T-cell (primary cell): Measurements from ENCODE around the gene CRB1. TPM values are rescaled to one million over a fixed set of nuclear protein-coding genes. Genes with fewer than 3 reads are reported as not detected.

Experiments
- ATAC-seq, 4 experiments: fragments of 200-7000 bp in 3 of 4; fragments of 150-1000 bp in 1 of 4; cut with Tn5 transposase; replicated peaks in 1 of 4; 1 replicate in 3 of 4; 2 replicates in 1 of 4; pipeline ENCODE4 v1.10.0; 2021; ENCODE audit warnings: moderate library complexity in 3 of 4, mild to moderate bottlenecking in 2 of 4, moderate number of reproducible peaks in 1 of 4
- CTCF ChIA-PET, 2 donors: fragments of 300-600 bp; sonication (Branson Sonifier 250); formaldehyde crosslinking; loops; one replicate each; lab custom pipeline; 2022; ENCODE audit warnings: antibody characterized with exemption in 2 of 2; lab: Charles Lee
- POLR2A ChIA-PET, 2 donors: fragments of 300-600 bp; sonication (Branson Sonifier 250); formaldehyde crosslinking; loops; one replicate each; lab custom pipeline; 2022; ENCODE audit warnings: antibody characterized with exemption in 2 of 2; lab: Charles Lee
- DNase-seq, 35 experiments: peaks; one replicate each; pipeline versions ENCODE4 v3.0.0 to v3.0.0-alpha.2; 2013 to 2023
- H3K27ac ChIP-seq: one replicate; pipeline ENCODE4 v1.5.1; 2013; ENCODE audit warnings: low read length
- H3K27me3 ChIP-seq, 2 experiments: replicated peaks in 1 of 2; 1 replicate in 1 of 2; 2 replicates in 1 of 2; pipeline versions ENCODE4 v1.6.1 to v1.7.0; 2013; ENCODE audit warnings: low read length in 1 of 2, mixed read lengths in 1 of 2; ENCODE audit not compliant: control insufficient read depth in 2 of 2, insufficient read depth in 2 of 2; ENCODE audit errors: extremely low read depth in 1 of 2
- H3K36me3 ChIP-seq, 2 donors: 1 replicate in 1 of 2; 2 replicates in 1 of 2; pipeline versions ENCODE4 v1.6.1 to v1.7.0; 2013; ENCODE audit warnings: low read length in 1 of 2; ENCODE audit not compliant: control insufficient read depth in 2 of 2, insufficient read depth in 1 of 2; ENCODE audit errors: extremely low read depth in 1 of 2
- H3K4me1 ChIP-seq, 2 experiments: 1 replicate in 1 of 2; 2 replicates in 1 of 2; pipeline versions ENCODE4 v1.6.1 to v1.7.0; 2013; ENCODE audit warnings: low read length in 2 of 2, mixed read lengths in 1 of 2; ENCODE audit not compliant: insufficient read depth in 2 of 2, control insufficient read depth in 1 of 2; ENCODE audit errors: extremely low read depth in 1 of 2
- H3K4me3 ChIP-seq, 2 donors: 1 replicate in 1 of 2; 2 replicates in 1 of 2; pipeline versions ENCODE4 v1.5.1 to v1.7.0; 2013; ENCODE audit warnings: mild to moderate bottlenecking in 2 of 2, low read length in 1 of 2, moderate library complexity in 1 of 2; ENCODE audit not compliant: control insufficient read depth in 1 of 2; ENCODE audit errors: extremely low read depth in 1 of 2
- H3K9me3 ChIP-seq: 2 replicates; pipeline ENCODE4 v1.7.0; 2013
- H3K27ac Mint-ChIP-seq, 2 donors: one replicate each; pipeline ENCODE4 v1.8.0; 2020 to 2021; ENCODE audit warnings: mild to moderate bottlenecking in 2 of 2, mixed read lengths in 2 of 2
- H3K27me3 Mint-ChIP-seq, 2 donors: one replicate each; pipeline ENCODE4 v1.8.0; 2021 to 2022; ENCODE audit warnings: mixed read lengths in 2 of 2
- H3K36me3 Mint-ChIP-seq: one replicate; pipeline ENCODE4 v1.8.0; 2021; ENCODE audit warnings: mixed read lengths
- H3K4me1 Mint-ChIP-seq, 3 donors: one replicate each; pipeline ENCODE4 v1.8.0; 2020 to 2022; ENCODE audit warnings: mixed read lengths in 3 of 3, mild to moderate bottlenecking in 1 of 3
- H3K4me3 Mint-ChIP-seq, 3 donors: one replicate each; pipeline ENCODE4 v1.8.0; 2020 to 2022; ENCODE audit warnings: mild to moderate bottlenecking in 3 of 3, mixed read lengths in 3 of 3, moderate library complexity in 3 of 3
- H3K9me3 Mint-ChIP-seq, 3 donors: one replicate each; pipeline ENCODE4 v1.8.0; 2020 to 2022; ENCODE audit warnings: mixed read lengths in 3 of 3
- WGBS: methylation state at CpG from one replicate; pipeline ENCODE4 v1.1.5; 2013; ENCODE audit warnings: missing lambda C conversion rate; ENCODE audit not compliant: insufficient coverage; 5-methylcytosine and 5-hydroxymethylcytosine counted together
- total RNA-seq, 35 experiments: library from RNA in 6 of 35; stranded (reverse) in 6 of 35; fragments of 120-200 nt in 1 of 35; gene quantifications; one replicate each; pipeline versions ENCODE4 v1.2.1 to v1.2.4 and lab custom pipeline; 2013 to 2026

CRB1 gene
- total RNA-seq, 5 donors from 2014 or later (not counting 1 experiment from before 2014, with no cell fraction given) = 0.09 to 0.47 (median 0.33) TPM

GRCh38 chr1:197313713-197314112, 45.7 kb downstream of the CRB1 start:
- Mint-ChIP-seq H3K4me1 (no peaks in the 10 kb centered on the region), H3K27me3 (peaks cover 0 to 2% of the 10 kb centered on the region in 2 donors), H3K27ac (no peak overlapping the region), H3K4me3 (no peak overlapping the region), H3K9me3 (no peaks in the 10 kb centered on the region), H3K36me3 (no peaks in the 10 kb centered on the region)
- POLR2A ChIA-PET = no interaction called here
- H3K27ac ChIP-seq = no peak overlapping the region
- H3K9me3 ChIP-seq = no peaks in the 10 kb centered on the region
- H3K36me3 ChIP-seq = no peaks in the 10 kb centered on the region
- CTCF ChIA-PET = no interaction called here
- no CpG with 5 or more reads among the region's 5 CpGs for WGBS
- DNase-seq (no peak), ATAC-seq (no peak)
- no peak overlapping the region for H3K4me3 ChIP-seq
- H3K4me1 ChIP-seq = no peaks in the 10 kb centered on the region
- H3K27me3 ChIP-seq = peaks cover 0 to 2% of the 10 kb centered on the region in 2 experiments

- Mint-ChIP-seq H3K36me3 (no peaks in the 10 kb centered on the region), H3K4me1 (peaks cover 0 to 3% (median 3%) of the 10 kb centered on the region in 3 donors), H3K27me3 (peaks cover 0 to 2% of the 10 kb centered on the region in 2 donors), H3K4me3 (no peak overlapping the region), H3K27ac (no peak overlapping the region), H3K9me3 (no peaks in the 10 kb centered on the region)
- Histone ChIP-seq H3K36me3 (no peaks in the 10 kb centered on the region), H3K27ac (no peak overlapping the region), H3K4me3 (no peak overlapping the region), H3K9me3 (no peaks in the 10 kb centered on the region), H3K27me3 (peaks cover 0 to 2% of the 10 kb centered on the region in 2 experiments), H3K4me1 (no peaks in the 10 kb centered on the region)
- DNase-seq (no peak), ATAC-seq (no peak)
- CTCF ChIA-PET = interaction anchor here in 1 of 2 donors (0.7 kb wide), 1 partner anchor 135 kb away, joined by 3 read pairs; no protein-coding TSS in a partner anchor
- POLR2A ChIA-PET = no interaction called here
These were observed 46.6 kb downstream of the CRB1 start for GRCh38 chr1:197314682-197315081.

- no peaks in the 10 kb centered on the region for H3K27me3 ChIP-seq
- no peak overlapping the region for H3K4me3 ChIP-seq
- CTCF ChIA-PET = no interaction called here
- no peaks in the 10 kb centered on the region for H3K9me3 ChIP-seq
- ATAC-seq = no peak
- no peaks in the 10 kb centered on the region for H3K36me3 Mint-ChIP-seq
- no peaks in the 10 kb centered on the region for H3K36me3 ChIP-seq
- no peaks in the 10 kb centered on the region for H3K27me3 Mint-ChIP-seq
- H3K4me1 ChIP-seq = no peaks in the 10 kb centered on the region
- no peak overlapping the region for H3K27ac Mint-ChIP-seq
- no peak overlapping the region for H3K4me3 Mint-ChIP-seq
- H3K9me3 Mint-ChIP-seq = no peaks in the 10 kb centered on the region
- no peak overlapping the region for H3K27ac ChIP-seq
- peaks cover 0 to 3% (median 3%) of the 10 kb centered on the region in 3 donors for H3K4me1 Mint-ChIP-seq
- POLR2A ChIA-PET = interaction anchor here in 1 of 2 donors (0.6 kb wide), 1 partner anchor 15 kb away, joined by 5 read pairs; no protein-coding TSS in a partner anchor
- no CpG with 5 or more reads among the region's 2 CpGs for WGBS
- peak in 1 of 35 experiments; percentile 2 for DNase-seq
These were observed 51.6 kb downstream of the CRB1 start for GRCh38 chr1:197319631-197320030.

- Histone ChIP-seq H3K27me3 (no peaks in the 10 kb centered on the region), H3K9me3 (no peaks in the 10 kb centered on the region), H3K4me1 (no peaks in the 10 kb centered on the region), H3K27ac (no peak overlapping the region), H3K4me3 (no peak overlapping the region), H3K36me3 (no peaks in the 10 kb centered on the region)
- ChIA-PET CTCF (no interaction called here), POLR2A (no interaction called here)
- Mint-ChIP-seq H3K4me1 (peaks cover 0 to 3% (median 3%) of the 10 kb centered on the region in 3 donors), H3K4me3 (no peak overlapping the region), H3K27ac (no peak overlapping the region), H3K36me3 (no peaks in the 10 kb centered on the region), H3K9me3 (no peaks in the 10 kb centered on the region), H3K27me3 (no peaks in the 10 kb centered on the region)
- ATAC-seq (no peak), DNase-seq (no peak)
- 100% methylated on average over 2 of the region's 2 CpGs for WGBS
These were observed 53.0 kb downstream of the CRB1 start for GRCh38 chr1:197320991-197321531.

- Mint-ChIP-seq H3K27ac (no peak overlapping the region), H3K4me3 (no peak overlapping the region)
- CTCF ChIA-PET = no interaction called here
These were observed 53.8 kb downstream of the CRB1 start for GRCh38 chr1:197321811-197322210.

GRCh38 chr1:197327776-197328364, 59.8 kb downstream of the CRB1 start:
- H3K4me3 ChIP-seq = no peak overlapping the region
- no peak overlapping the region for H3K27ac ChIP-seq
- no CpG with 5 or more reads among the region's 2 CpGs for WGBS
- H3K4me3 Mint-ChIP-seq = no peak overlapping the region
- H3K36me3 ChIP-seq = no peaks in the 10 kb centered on the region
- no peaks in the 10 kb centered on the region for H3K9me3 Mint-ChIP-seq
- peaks cover 0 to 3% of the 10 kb centered on the region in 2 experiments for H3K27me3 ChIP-seq
- ChIA-PET CTCF (interaction anchor here in 1 of 2 donors (1.0 kb wide), 1 partner anchor 29 kb away, joined by 5 read pairs; no protein-coding TSS in a partner anchor), POLR2A (no interaction called here)
- H3K36me3 Mint-ChIP-seq = no peaks in the 10 kb centered on the region
- DNase-seq (peak in 1 of 35 experiments; percentile 23), ATAC-seq (no peak)
- H3K4me1 ChIP-seq = no peaks in the 10 kb centered on the region
- no peaks in the 10 kb centered on the region for H3K4me1 Mint-ChIP-seq
- H3K27me3 Mint-ChIP-seq = no peaks in the 10 kb centered on the region
- H3K9me3 ChIP-seq = no peaks in the 10 kb centered on the region
- no peak overlapping the region for H3K27ac Mint-ChIP-seq

More at GRCh38 chr1:197321811-197322210, 53.8 kb downstream of the CRB1 start:
- no peaks in the 10 kb centered on the region for H3K27me3 Mint-ChIP-seq
- H3K4me3 ChIP-seq = no peak overlapping the region
- DNase-seq (no peak), ATAC-seq (no peak)
- H3K27me3 ChIP-seq = no peaks in the 10 kb centered on the region
- WGBS = no CpG with 5 or more reads among the region's 2 CpGs
- H3K27ac ChIP-seq = no peak overlapping the region
- H3K9me3 ChIP-seq = no peaks in the 10 kb centered on the region
- no peaks in the 10 kb centered on the region for H3K36me3 ChIP-seq
- POLR2A ChIA-PET = no interaction called here
- peaks cover 0 to 3% (median 3%) of the 10 kb centered on the region in 3 donors for H3K4me1 Mint-ChIP-seq
- no peaks in the 10 kb centered on the region for H3K36me3 Mint-ChIP-seq
- H3K4me1 ChIP-seq = no peaks in the 10 kb centered on the region
- no peaks in the 10 kb centered on the region for H3K9me3 Mint-ChIP-seq
